ENCODE data around the gene CACNG5. TPM values are rescaled to one million over a fixed set of nuclear protein-coding genes. Genes with fewer than 3 reads are reported as not detected.
"Not testable (repeated sequence)": the region's sequence is repeated elsewhere in the genome, so short reads cannot be mapped to it uniquely, and the experiment has no call there.

The CACNG5 gene
- polyA plus RNA-seq, 1 donor, result 3.2 TPM

- no peak for DNase-seq
Observed at GRCh38 chr17:66849032-66849655, 14.2 kb downstream of the CACNG5 start.

- DNase-seq, result no peak
Observed at GRCh38 chr17:66849851-66850580, 15.1 kb downstream of the CACNG5 start.

GRCh38 chr17:66850692-66851091 is 15.8 kb downstream of the CACNG5 start:
- no peak for DNase-seq

- no peak for DNase-seq
Observed at GRCh38 chr17:66855204-66855603, 20.3 kb downstream of the CACNG5 start.

GRCh38 chr17:66858226-66859083 is 23.5 kb downstream of the CACNG5 start:
- DNase-seq, result no peak

- no peak for DNase-seq
Observed at GRCh38 chr17:66859353-66859752, 24.4 kb downstream of the CACNG5 start.

GRCh38 chr17:66860204-66860603 is 25.3 kb downstream of the CACNG5 start:
- DNase-seq, result no peak

GRCh38 chr17:66863820-66864219 is 28.9 kb downstream of the CACNG5 start:
- DNase-seq, result no peak

GRCh38 chr17:66865151-66865550 is 30.2 kb downstream of the CACNG5 start:
- no peak for DNase-seq

GRCh38 chr17:66873962-66874361 is 39.0 kb downstream of the CACNG5 start:
- DNase-seq, result no peak

- DNase-seq, result no peak
Observed at GRCh38 chr17:66884931-66885330, 50.0 kb downstream of the CACNG5 start.

GRCh38 chr17:66885417-66885816 is 50.5 kb downstream of the CACNG5 start:
- no peak for DNase-seq

- no peak for DNase-seq
Observed at GRCh38 chr17:66889480-66890230, 54.7 kb downstream of the CACNG5 start.

- no peak for DNase-seq
Observed at GRCh38 chr17:66892246-66892645, 57.3 kb downstream of the CACNG5 start.

GRCh38 chr17:66893382-66893781 is 58.5 kb downstream of the CACNG5 start:
- no peak for DNase-seq

- DNase-seq, result no peak
Observed at GRCh38 chr17:66893863-66894262, 58.9 kb downstream of the CACNG5 start.

GRCh38 chr17:66897141-66897540 is 62.2 kb downstream of the CACNG5 start:
- no peak for DNase-seq

- no peak for DNase-seq
Observed at GRCh38 chr17:66898536-66898935, 63.6 kb downstream of the CACNG5 start.

GRCh38 chr17:66900126-66901010 is 65.5 kb downstream of the CACNG5 start:
- no peak for DNase-seq

- not testable (repeated sequence) for DNase-seq
Observed at GRCh38 chr17:66903296-66903695, 68.4 kb downstream of the CACNG5 start.

- no peak for DNase-seq
Observed at GRCh38 chr17:66903781-66904180, 68.9 kb downstream of the CACNG5 start.

Data from left kidney (tissue), 2 donors.